Heart right ventricle (tissue), 16 donors: Measurements from ENCODE around the gene CYBRD1. TPM values are rescaled to one million over a fixed set of nuclear protein-coding genes. Genes with fewer than 3 reads are reported as not detected.

Experiments
- ATAC-seq, 8 donors: fragments of 200-7000 bp; cut with Tn5 transposase; one replicate each; pipeline ENCODE4 v1.9.1; 2020; ENCODE audit warnings: mild to moderate bottlenecking in 8 of 8, moderate library complexity in 8 of 8, moderate number of reproducible peaks in 1 of 8
- DNase-seq, 2 donors: peaks; one replicate each; pipeline ENCODE4 v3.0.0-alpha.2; 2020
- H3K27ac ChIP-seq, 10 donors: fragments of 200-600 bp; sonication (generic) in 2 of 10; one replicate each; pipeline versions ENCODE4 v1.5.0 to v1.8.0; 2020 to 2022; ENCODE audit warnings: mild to moderate bottlenecking in 3 of 10
- H3K27me3 ChIP-seq, 7 donors: fragments of 200-600 bp; one replicate each; pipeline ENCODE4 v1.8.0; 2021 to 2022; ENCODE audit warnings: mild to moderate bottlenecking in 2 of 7
- H3K36me3 ChIP-seq, 9 donors: fragments of 200-600 bp; sonication (generic) in 1 of 9; one replicate each; pipeline versions ENCODE4 v1.5.0 to v1.8.0; 2020 to 2022; ENCODE audit warnings: mild to moderate bottlenecking in 2 of 9
- H3K4me1 ChIP-seq, 9 donors: fragments of 200-600 bp; sonication (generic) in 1 of 9; one replicate each; pipeline versions ENCODE4 v1.5.0 to v1.8.0; 2020 to 2022; ENCODE audit warnings: mild to moderate bottlenecking in 4 of 9
- H3K4me3 ChIP-seq, 10 donors: fragments of 200-600 bp; sonication (generic) in 2 of 10; one replicate each; pipeline versions ENCODE4 v1.5.0 to v1.8.0; 2020 to 2022; ENCODE audit warnings: mild to moderate bottlenecking in 7 of 10, moderate library complexity in 2 of 10
- H3K9me3 ChIP-seq, 11 donors: fragments of 200-600 bp in 10 of 11; sonication (generic) in 2 of 11; one replicate each; pipeline versions ENCODE4 v1.5.0 to v1.8.0; 2013 to 2022; ENCODE audit warnings: mild to moderate bottlenecking in 2 of 11, control low read depth in 1 of 11, moderate library complexity in 1 of 11
- WGBS, 2 donors: extraction: QIAGEN DNeasy Blood & Tissue Kit; methylation state at CpG; one replicate each; pipeline ENCODE4 v1.1.7; 2013; ENCODE audit warnings: inconsistent platforms in 1 of 2; 5-methylcytosine and 5-hydroxymethylcytosine counted together
- intact Hi-C, 10 donors: fragments of 100-400 bp; cut with DNase I; formaldehyde crosslinking; loops; one replicate each; pipeline versions ENCODE4 v1.11.1 to v1.14.2; 2022
- polyA plus RNA-seq, 2 donors: library from polyadenylated mRNA; stranded (reverse); fragments of 200-250 nt; gene quantifications; one replicate each; pipeline ENCODE4 v1.2.3, GENCODE V29; 2013
- total RNA-seq, 10 donors: library from RNA; stranded (reverse); fragmentation: NEBNext Ultra II Directional in 3 of 10; extraction: Animal tissue kit (Norgen Biotek cat#: 25700) in 3 of 10; gene quantifications; one replicate each; pipeline versions ENCODE4 v1.2.1 to v1.2.4, GENCODE V29; 2021 to 2023
- TF ChIP-seq, protein P1 (sequence below), 9 donors: fragments of 200-600 bp; sonication (generic) in 2 of 9; IDR thresholded peaks; one replicate each; pipeline versions ENCODE4 v1.5.0 to v1.8.0; 2021 to 2022; ENCODE audit warnings: antibody characterized with exemption in 9 of 9, mild to moderate bottlenecking in 5 of 9, moderate library complexity in 1 of 9
- donor health status: Arrhythmogenic right ventricular cardiomyopathy.
- donor health status: ischemic (EF 13 %, LVEDD 7.1; RV severe dilation, severe dysfunction).
- donor health status: healthy with polysubstance abuse.
- donor health status: DM: no; HTN: yes; CAD: no.
- donor health status: DM: no; HTN: no; CAD: no.
- donor health status: ischemic (EF 25% LVEDD 6.9; RV normal size, moderate dysfunction).
- donor health status: ischemic (EF 25% LVEDD 5.7; RV mildly dilated, moderate dysfunction).
- donor health status: healthy.
- donor health status: DM: yes; HTN: yes; CAD: no.
- donor health status: Ischemic cardiomyopathy.
- donor health status: ischemic (EF 35%, LVEDD 5.7; RV mildly dilated, moderate dysfunction).
- donor health status: nonischemic (EF 11% LVEDD 7.7; RV severe dilation, severe dysfunction).
- donor health status: DM: yes; HTN: yes; CAD: no.
- donor health status: PGD.
- donor health status: ischemic (EF 29% LVEDD 5.4; RV normal size, mild dysfunction).
- donor health status: nonischemic (EF 23%, LVEDD 6.1; RV moderate dilation, normal function).

The CYBRD1 gene
- total and polyA plus RNA-seq, 12 donors, result 26.1 to 67.5 (median 44.5) TPM

DNA sequence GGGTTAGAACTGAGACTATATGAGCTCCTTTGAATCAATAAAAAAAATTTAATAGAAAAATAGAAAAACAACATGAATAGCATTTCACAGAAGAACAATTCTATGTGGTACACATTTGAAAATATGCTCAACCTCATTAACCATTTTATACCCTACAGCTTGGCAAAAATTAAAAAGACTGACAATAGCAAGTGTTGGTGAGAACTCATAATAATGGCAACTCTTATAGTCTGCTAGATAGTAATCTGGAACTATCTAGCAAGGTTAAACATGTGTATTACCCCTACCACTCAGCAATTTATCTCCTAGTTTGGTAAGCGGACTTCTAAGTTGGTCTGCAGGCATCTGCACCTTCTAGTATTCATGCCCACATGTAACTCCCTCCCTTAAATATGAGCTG lies 67.8 kb downstream of the CYBRD1 start:
- TF ChIP-seq, protein P1, sequence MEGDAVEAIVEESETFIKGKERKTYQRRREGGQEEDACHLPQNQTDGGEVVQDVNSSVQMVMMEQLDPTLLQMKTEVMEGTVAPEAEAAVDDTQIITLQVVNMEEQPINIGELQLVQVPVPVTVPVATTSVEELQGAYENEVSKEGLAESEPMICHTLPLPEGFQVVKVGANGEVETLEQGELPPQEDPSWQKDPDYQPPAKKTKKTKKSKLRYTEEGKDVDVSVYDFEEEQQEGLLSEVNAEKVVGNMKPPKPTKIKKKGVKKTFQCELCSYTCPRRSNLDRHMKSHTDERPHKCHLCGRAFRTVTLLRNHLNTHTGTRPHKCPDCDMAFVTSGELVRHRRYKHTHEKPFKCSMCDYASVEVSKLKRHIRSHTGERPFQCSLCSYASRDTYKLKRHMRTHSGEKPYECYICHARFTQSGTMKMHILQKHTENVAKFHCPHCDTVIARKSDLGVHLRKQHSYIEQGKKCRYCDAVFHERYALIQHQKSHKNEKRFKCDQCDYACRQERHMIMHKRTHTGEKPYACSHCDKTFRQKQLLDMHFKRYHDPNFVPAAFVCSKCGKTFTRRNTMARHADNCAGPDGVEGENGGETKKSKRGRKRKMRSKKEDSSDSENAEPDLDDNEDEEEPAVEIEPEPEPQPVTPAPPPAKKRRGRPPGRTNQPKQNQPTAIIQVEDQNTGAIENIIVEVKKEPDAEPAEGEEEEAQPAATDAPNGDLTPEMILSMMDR (IDR thresholded peaks at IDR 0.05), result no peak
- whole genome bisulfite sequencing, 2 donors, result 87 to 100% methylated on average over 1 of the region's 1 CpG
- H3K27ac ChIP-seq, result no peak overlapping the region
- no peak overlapping the region for H3K4me3 ChIP-seq
- H3K9me3 ChIP-seq, result peaks cover 0 to 17% (median 2%) of the 10 kb centered on the region in 11 donors
- no peaks in the 10 kb centered on the region for H3K4me1 ChIP-seq
- peaks cover 0 to 11% (median 0%) of the 10 kb centered on the region in 7 donors for H3K27me3 ChIP-seq
- no peak for DNase-seq
- no peak for ATAC-seq
- H3K36me3 ChIP-seq, result no peaks in the 10 kb centered on the region
- intact Hi-C loops, result loop anchor here in 3 of 10 donors (10.0 kb wide), 3 partner anchors 515 to 875 kb away; partner anchors contain the start of gene DLX2 (in 1 of the 3)

DNA sequence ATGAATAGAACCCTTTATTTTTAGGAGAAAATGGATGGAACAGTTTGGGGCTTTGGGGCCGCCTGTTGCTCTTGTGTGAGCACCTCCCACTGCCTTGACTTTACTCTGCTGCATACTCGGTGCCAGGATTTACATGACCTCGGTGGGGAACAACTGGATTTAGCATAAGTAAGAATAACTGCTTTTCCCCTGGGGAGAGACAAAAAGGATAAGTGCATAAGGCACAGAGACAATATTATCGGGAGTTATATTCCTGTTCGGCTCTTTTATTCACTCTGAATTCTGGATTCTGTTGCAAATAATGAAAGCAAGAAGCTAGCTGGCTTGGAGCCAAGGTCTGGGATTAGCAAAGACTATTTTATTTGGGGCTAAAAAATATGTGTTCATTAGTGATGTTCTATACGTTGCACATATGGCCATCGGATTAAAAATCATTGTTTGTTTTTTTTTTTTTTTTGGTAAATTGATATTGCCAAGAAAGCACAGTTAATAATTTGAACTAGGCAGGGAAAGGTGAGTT lies 69.8 kb downstream of the CYBRD1 start:
- peaks cover 0 to 13% (median 0%) of the 10 kb centered on the region in 11 donors for H3K9me3 ChIP-seq
- no peaks in the 10 kb centered on the region for H3K4me1 ChIP-seq
- peak overlapping the region in 5 of 10 donors; percentile 16 to 36 (median 23) for H3K4me3 ChIP-seq
- DNase-seq (no peak), ATAC-seq (no peak)
- H3K36me3 ChIP-seq, result no peaks in the 10 kb centered on the region
- H3K27ac ChIP-seq, result no peak overlapping the region
- TF ChIP-seq, protein P1 (IDR thresholded peaks at IDR 0.05), result no peak
- peaks cover 0 to 9% (median 0%) of the 10 kb centered on the region in 7 donors for H3K27me3 ChIP-seq
- intact Hi-C loops, result loop anchor here in 3 of 10 donors (10.0 kb wide), 3 partner anchors 513 to 873 kb away; partner anchors contain the start of gene DLX2 (in 1 of the 3)
- WGBS, 2 donors, result 36 to 50% methylated on average over 7 of the region's 7 CpGs

DNA sequence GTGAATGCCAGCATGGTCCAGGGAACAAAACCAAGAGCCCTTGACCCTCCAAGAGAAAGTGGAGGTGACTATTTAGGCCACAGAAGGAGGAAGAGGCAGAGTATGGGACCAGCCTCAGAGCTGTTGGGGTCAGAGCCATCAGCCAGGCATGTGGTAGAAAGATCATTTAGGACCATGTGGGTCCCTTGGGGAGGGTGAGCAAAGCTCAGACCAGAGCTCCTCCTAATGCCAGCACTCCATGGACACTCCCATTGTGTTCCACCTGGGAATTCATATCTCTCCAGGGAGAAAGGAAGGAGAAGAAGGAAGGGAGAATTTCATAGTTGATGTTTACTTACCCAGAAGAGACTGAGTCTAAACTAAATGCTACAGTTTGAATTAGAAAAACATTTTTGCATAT lies 73.2 kb downstream of the CYBRD1 start:
- DNase-seq, result no peak
- Histone ChIP-seq H3K27me3 (peaks cover 0 to 15% (median 6%) of the 10 kb centered on the region in 7 donors), H3K27ac (no peak overlapping the region)

DNA sequence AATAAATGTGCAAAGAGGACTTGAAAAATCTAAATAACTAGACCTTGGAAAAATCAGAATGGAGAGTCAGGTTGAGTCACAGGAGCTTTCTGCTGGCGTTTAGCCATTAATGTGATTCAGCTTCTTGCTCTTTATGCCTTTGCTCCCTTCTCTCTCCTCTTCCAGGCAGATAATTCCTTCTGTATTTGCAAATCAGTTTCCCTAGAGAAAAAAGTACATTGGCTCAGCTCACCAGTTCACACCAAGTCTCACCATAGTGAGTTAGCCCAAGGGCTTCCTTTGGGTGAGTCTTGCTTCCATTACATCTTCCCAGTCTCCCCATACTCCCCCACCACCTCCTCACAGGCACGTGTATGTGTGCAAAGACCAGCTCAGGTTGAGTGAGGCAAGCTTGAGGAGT lies 73.6 kb downstream of the CYBRD1 start:
- intact Hi-C loops, result loop anchor here in 7 of 10 donors (5.0 to 10.0 kb wide), 6 partner anchors 509 to 869 kb away; partner anchors contain the start of gene DLX2 (in 1 of the 7)
- H3K4me1 ChIP-seq, result peaks cover 0 to 4% (median 0%) of the 10 kb centered on the region in 9 donors
- no peaks in the 10 kb centered on the region for H3K9me3 ChIP-seq
- no peak overlapping the region for H3K4me3 ChIP-seq
- DNase-seq (no peak), ATAC-seq (no peak)
- H3K27me3 ChIP-seq, result peaks cover 0 to 16% (median 6%) of the 10 kb centered on the region in 7 donors
- no peaks in the 10 kb centered on the region for H3K36me3 ChIP-seq
- TF ChIP-seq, protein P1 (IDR thresholded peaks at IDR 0.05), result no peak
- WGBS, 2 donors, result 70% methylated on average over 2 of the region's 2 CpGs
- H3K27ac ChIP-seq, result no peak overlapping the region

More for the DNA sequence above, 73.2 kb downstream of the CYBRD1 start:
- ATAC-seq, result no peak
- Histone ChIP-seq H3K36me3 (no peaks in the 10 kb centered on the region), H3K4me1 (peaks cover 0 to 4% (median 0%) of the 10 kb centered on the region in 9 donors), H3K9me3 (peaks cover 0 to 2% (median 0%) of the 10 kb centered on the region in 11 donors), H3K4me3 (no peak overlapping the region)
- intact Hi-C loops, result loop anchor here in 7 of 10 donors (5.0 to 10.0 kb wide), 6 partner anchors 509 to 869 kb away; partner anchors contain the start of gene DLX2 (in 1 of the 7)
- TF ChIP-seq, protein P1 (IDR thresholded peaks at IDR 0.05), result no peak
